Left ventricle myocardium inferior (tissue), 1 donor: ENCODE data around the gene RAPGEF2. TPM values are rescaled to one million over a fixed set of nuclear protein-coding genes. Genes with fewer than 3 reads are reported as not detected.
A peak's percentile ranks its signal among the peaks of the same experiment; 100 is the strongest.
"Not testable (repeated sequence)": the region's sequence is repeated elsewhere in the genome, so short reads cannot be mapped to it uniquely, and the experiment has no call there.

Experiments used
- DNase-seq: peaks from one replicate; pipeline ENCODE4 v3.0.0-alpha.2; 2020
- H3K27ac ChIP-seq: fragments of 200-600 bp; replicated peaks from 2 replicates; pipeline ENCODE4 v1.8.0; 2021
- H3K27me3 ChIP-seq: fragments of 200-600 bp; 2 replicates; pipeline ENCODE4 v1.8.0; 2021; ENCODE audit warnings: low read depth
- H3K36me3 ChIP-seq: fragments of 200-600 bp; 2 replicates; pipeline ENCODE4 v1.8.0; 2021
- H3K4me1 ChIP-seq: fragments of 200-600 bp; 2 replicates; pipeline ENCODE4 v1.8.0; 2021
- H3K4me3 ChIP-seq: fragments of 200-600 bp; 2 replicates; pipeline ENCODE4 v1.8.0; 2021; ENCODE audit warnings: mild to moderate bottlenecking, moderate library complexity
- H3K9me3 ChIP-seq: fragments of 200-600 bp; replicated peaks from 2 replicates; pipeline ENCODE4 v1.8.0; 2021
- intact Hi-C: fragments of 100-400 bp; cut with micrococcal nuclease; formaldehyde crosslinking; loops from one replicate; pipeline ENCODE4 v1.11.0; 2022
- total RNA-seq: library from RNA; stranded (reverse); fragmentation: NEBNext Ultra II Directional; extraction: Animal tissue kit (Norgen Biotek cat#: 25700); gene quantifications from one replicate; pipeline ENCODE4 v1.2.1, GENCODE V29; 2021
- TF ChIP-seq, protein P1 (sequence below): fragments of 200-600 bp; IDR thresholded peaks from 2 replicates; pipeline ENCODE4 v1.8.0; 2021; ENCODE audit warnings: antibody characterized with exemption, mild to moderate bottlenecking, borderline replicate concordance
- donor health status: DM: no; HTN: yes; CAD: no; lungs with severe emphysema.

Gene RAPGEF2
- total RNA-seq, 1 donor from 2014 or later, result 51.5 TPM

GRCh38 chr4:159077702-159078495, 25.0 kb upstream of the RAPGEF2 start:
- TF ChIP-seq, protein P1, sequence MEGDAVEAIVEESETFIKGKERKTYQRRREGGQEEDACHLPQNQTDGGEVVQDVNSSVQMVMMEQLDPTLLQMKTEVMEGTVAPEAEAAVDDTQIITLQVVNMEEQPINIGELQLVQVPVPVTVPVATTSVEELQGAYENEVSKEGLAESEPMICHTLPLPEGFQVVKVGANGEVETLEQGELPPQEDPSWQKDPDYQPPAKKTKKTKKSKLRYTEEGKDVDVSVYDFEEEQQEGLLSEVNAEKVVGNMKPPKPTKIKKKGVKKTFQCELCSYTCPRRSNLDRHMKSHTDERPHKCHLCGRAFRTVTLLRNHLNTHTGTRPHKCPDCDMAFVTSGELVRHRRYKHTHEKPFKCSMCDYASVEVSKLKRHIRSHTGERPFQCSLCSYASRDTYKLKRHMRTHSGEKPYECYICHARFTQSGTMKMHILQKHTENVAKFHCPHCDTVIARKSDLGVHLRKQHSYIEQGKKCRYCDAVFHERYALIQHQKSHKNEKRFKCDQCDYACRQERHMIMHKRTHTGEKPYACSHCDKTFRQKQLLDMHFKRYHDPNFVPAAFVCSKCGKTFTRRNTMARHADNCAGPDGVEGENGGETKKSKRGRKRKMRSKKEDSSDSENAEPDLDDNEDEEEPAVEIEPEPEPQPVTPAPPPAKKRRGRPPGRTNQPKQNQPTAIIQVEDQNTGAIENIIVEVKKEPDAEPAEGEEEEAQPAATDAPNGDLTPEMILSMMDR, result no peak

DNA sequence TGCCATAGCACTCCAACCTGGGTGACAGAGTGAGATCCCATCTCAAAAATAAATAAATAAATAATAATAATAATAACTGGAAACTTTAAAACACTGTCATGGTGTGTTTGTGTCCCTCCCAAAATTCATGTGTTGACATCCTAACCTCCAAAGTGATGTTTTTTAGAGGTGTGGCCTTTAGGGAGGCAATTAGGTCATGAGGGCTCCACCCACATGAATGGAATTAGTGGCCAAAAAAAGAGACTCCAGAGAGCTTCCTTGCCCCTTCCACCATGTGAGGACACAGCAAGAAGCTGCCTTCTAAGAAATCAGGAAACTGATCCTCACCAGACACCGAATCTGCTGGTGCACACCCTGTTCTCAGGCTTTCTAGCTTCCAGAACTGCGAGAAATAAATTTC, 23.8 kb upstream of the RAPGEF2 start:
- Histone ChIP-seq H3K36me3 (no peaks in the 10 kb centered on the region), H3K27ac (no peak overlapping the region), H3K27me3 (no peaks in the 10 kb centered on the region), H3K4me3 (no peak overlapping the region), H3K4me1 (no peaks in the 10 kb centered on the region), H3K9me3 (no peaks in the 10 kb centered on the region)
- intact Hi-C loops, result no loop called here
- DNase-seq, result no peak
- TF ChIP-seq, protein P1, result no peak

More at GRCh38 chr4:159077702-159078495, 25.0 kb upstream of the RAPGEF2 start:
- no peak overlapping the region for H3K4me3 ChIP-seq
- H3K4me1 ChIP-seq, result no peaks in the 10 kb centered on the region
- no peak overlapping the region for H3K27ac ChIP-seq
- no peaks in the 10 kb centered on the region for H3K9me3 ChIP-seq
- no peaks in the 10 kb centered on the region for H3K27me3 ChIP-seq
- H3K36me3 ChIP-seq, result no peaks in the 10 kb centered on the region
- intact Hi-C loops, result no loop called here
- DNase-seq, result no peak

DNA sequence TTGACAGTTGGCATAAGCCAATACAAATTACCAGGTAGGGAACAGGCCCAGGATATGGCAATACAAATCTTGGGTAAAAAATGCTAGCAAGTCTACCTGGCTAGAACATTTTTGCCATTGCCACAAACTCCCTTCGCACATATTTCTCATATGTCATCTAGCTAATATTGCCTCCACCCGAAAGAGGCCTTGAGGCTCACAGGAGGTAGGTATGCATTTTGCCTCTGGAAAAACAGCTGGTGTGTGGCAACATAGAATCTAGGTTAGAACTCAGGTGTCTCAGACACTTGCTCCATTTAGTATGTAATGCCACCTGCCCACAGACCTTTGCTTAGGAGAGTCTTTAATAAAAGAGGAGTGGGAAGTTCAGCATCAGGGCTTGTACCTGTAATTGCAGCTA, 16.3 kb upstream of the RAPGEF2 start:
- Histone ChIP-seq H3K9me3 (peaks cover 4% of the 10 kb centered on the region), H3K27ac (no peak overlapping the region), H3K36me3 (no peaks in the 10 kb centered on the region), H3K4me3 (no peak overlapping the region), H3K27me3 (no peaks in the 10 kb centered on the region), H3K4me1 (peaks cover 5% of the 10 kb centered on the region)
- DNase-seq, result no peak
- intact Hi-C loops, result no loop called here
- TF ChIP-seq, protein P1, result no peak

GRCh38 chr4:159090255-159090654, 12.6 kb upstream of the RAPGEF2 start:
- H3K4me3 ChIP-seq, result no peak overlapping the region
- peaks cover 5% of the 10 kb centered on the region for H3K4me1 ChIP-seq
- DNase-seq, result no peak
- H3K27ac ChIP-seq, result no peak overlapping the region
- no peaks in the 10 kb centered on the region for H3K36me3 ChIP-seq
- intact Hi-C loops, result no loop called here
- TF ChIP-seq, protein P1, result no peak
- H3K9me3 ChIP-seq, result peaks cover 6% of the 10 kb centered on the region
- no peaks in the 10 kb centered on the region for H3K27me3 ChIP-seq

GRCh38 chr4:159094156-159094555, 8.7 kb upstream of the RAPGEF2 start:
- intact Hi-C loops, DNase-seq, H3K4me3 ChIP-seq, H3K27me3 ChIP-seq, H3K9me3 ChIP-seq, H3K36me3 ChIP-seq, H3K27ac ChIP-seq: not testable (repeated sequence)
- peaks cover 19% of the 10 kb centered on the region for H3K4me1 ChIP-seq

DNA sequence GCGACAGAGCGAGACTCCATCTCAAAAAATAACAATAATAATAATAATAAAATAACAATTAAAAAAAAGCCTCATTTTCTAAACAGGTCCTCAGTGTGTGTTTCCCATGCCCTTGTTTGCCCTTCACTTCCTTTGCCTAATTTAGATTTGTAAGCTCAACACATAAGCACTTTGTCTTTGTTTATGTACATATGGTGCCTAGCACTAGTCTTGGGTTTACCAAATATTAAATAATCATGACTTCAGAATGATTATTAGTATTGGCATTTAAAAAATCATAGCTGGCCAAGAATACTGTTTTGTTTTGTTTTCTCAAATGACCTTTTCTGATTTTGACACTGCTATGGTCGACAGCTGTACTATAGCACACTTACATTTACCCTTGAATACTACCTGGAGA, 6.4 kb upstream of the RAPGEF2 start:
- Histone ChIP-seq H3K4me1 (peaks cover 19% of the 10 kb centered on the region), H3K36me3 (no peaks in the 10 kb centered on the region), H3K27me3 (no peaks in the 10 kb centered on the region), H3K27ac (peak overlapping the region; percentile 58), H3K4me3 (no peak overlapping the region), H3K9me3 (peaks cover 3% of the 10 kb centered on the region)
- no peak for DNase-seq
- intact Hi-C loops, result no loop called here
- TF ChIP-seq, protein P1, result no peak
